HG02870 (cell line): ENCODE results near the gene KRTAP9-1.
"Not testable (repeated sequence)": the region's sequence is repeated elsewhere in the genome, so short reads cannot be mapped to it uniquely, and the experiment has no call there.

Experiments used
- ATAC-seq: cut with Tn5 transposase; IDR thresholded peaks from one replicate; pipeline ENCODE4 v1.9.1; 2021; ENCODE audit warnings: mild to moderate bottlenecking, moderate library complexity; ENCODE audit not compliant: unreplicated experiment

Gene KRTAP9-1

GRCh38 chr17:41189837-41190318 lies at the start of gene KRTAP9-1:
TSS of gene KRTAP9-1 (plus strand) at chr17:41189887. CDS start at chr17:41189887, 0 bp downstream.
- not testable (repeated sequence) for ATAC-seq

- no peak for ATAC-seq
These were observed 49.1 kb upstream of the KRTAP9-1 start, which contains the start of gene KRTAP4-6 for GRCh38 chr17:41140360-41141131. TSS of gene KRTAP4-6 (minus strand) at chr17:41140544. CDS start at chr17:41140487, 57 bp downstream.

GRCh38 chr17:41141361-41141760 lies 48.3 kb upstream of the KRTAP9-1 start:
- no peak for ATAC-seq

GRCh38 chr17:41144846-41145245 lies 44.8 kb upstream of the KRTAP9-1 start:
- ATAC-seq, result no peak

- no peak for ATAC-seq
These were observed 44.4 kb upstream of the KRTAP9-1 start for GRCh38 chr17:41145261-41145660.

- no peak for ATAC-seq
These were observed 42.0 kb upstream of the KRTAP9-1 start for GRCh38 chr17:41147531-41148204.

GRCh38 chr17:41148971-41149651 lies 40.6 kb upstream of the KRTAP9-1 start:
- ATAC-seq, result not testable (repeated sequence)

GRCh38 chr17:41149652-41149985 lies 40.1 kb upstream of the KRTAP9-1 start, which contains the start of gene KRTAP4-5:
TSS of gene KRTAP4-5 (minus strand) at chr17:41149825. CDS start at chr17:41149767, 58 bp downstream.
- ATAC-seq, result no peak

- ATAC-seq, result no peak
These were observed 39.7 kb upstream of the KRTAP9-1 start for GRCh38 chr17:41150026-41150425.

- ATAC-seq, result no peak
These were observed 38.2 kb upstream of the KRTAP9-1 start for GRCh38 chr17:41151525-41151924.

- no peak for ATAC-seq
These were observed 35.8 kb upstream of the KRTAP9-1 start for GRCh38 chr17:41153856-41154255.

GRCh38 chr17:41160190-41160589 lies 29.5 kb upstream of the KRTAP9-1 start:
- ATAC-seq, result not testable (repeated sequence)

GRCh38 chr17:41160648-41161047 lies 29.0 kb upstream of the KRTAP9-1 start, which contains the start of gene KRTAP4-4:
TSS of gene KRTAP4-4 (minus strand) at chr17:41160748. CDS start at chr17:41160691, 57 bp downstream.
- no peak for ATAC-seq

- ATAC-seq, result no peak
These were observed 25.9 kb upstream of the KRTAP9-1 start for GRCh38 chr17:41163828-41164227.

- no peak for ATAC-seq
These were observed 22.1 kb upstream of the KRTAP9-1 start for GRCh38 chr17:41167561-41167960.

GRCh38 chr17:41168121-41168520 lies 21.6 kb upstream of the KRTAP9-1 start, which contains the start of gene KRTAP4-3:
TSS of gene KRTAP4-3 (minus strand) at chr17:41168221. CDS start at chr17:41168172, 49 bp downstream.
- ATAC-seq, result no peak

- no peak for ATAC-seq
These were observed 17.8 kb upstream of the KRTAP9-1 start for GRCh38 chr17:41171886-41172285.

- ATAC-seq, result no peak
These were observed 12.8 kb upstream of the KRTAP9-1 start for GRCh38 chr17:41176744-41177387.

- no peak for ATAC-seq
These were observed 11.9 kb upstream of the KRTAP9-1 start, which contains the start of gene KRTAP4-2 for GRCh38 chr17:41177727-41178271. TSS of gene KRTAP4-2 (minus strand) at chr17:41178221. CDS start at chr17:41178164, 57 bp downstream.

GRCh38 chr17:41178341-41178740 lies 11.3 kb upstream of the KRTAP9-1 start:
- no peak for ATAC-seq
